Esophagus squamous epithelium (tissue), 4 donors: ENCODE data around the gene LPP.

Experiments
- CTCF ChIP-seq, 6 experiments: fragments of 450-650 bp in 4 of 6; fragments of 200-600 bp in 2 of 6; sonication (generic) in 2 of 6; IDR thresholded peaks; one replicate each; pipeline ENCODE4 v1.5.1; 2016 to 2019; ENCODE audit warnings: antibody characterized with exemption in 6 of 6, mild to moderate bottlenecking in 4 of 6, moderate library complexity in 4 of 6
- POLR2A ChIP-seq, 4 donors: fragments of 450-650 bp; IDR thresholded peaks; one replicate each; pipeline ENCODE4 v1.6.1; 2017; ENCODE audit warnings: antibody characterized with exemption in 4 of 4, mild to moderate bottlenecking in 4 of 4, moderate library complexity in 3 of 4

DNA sequence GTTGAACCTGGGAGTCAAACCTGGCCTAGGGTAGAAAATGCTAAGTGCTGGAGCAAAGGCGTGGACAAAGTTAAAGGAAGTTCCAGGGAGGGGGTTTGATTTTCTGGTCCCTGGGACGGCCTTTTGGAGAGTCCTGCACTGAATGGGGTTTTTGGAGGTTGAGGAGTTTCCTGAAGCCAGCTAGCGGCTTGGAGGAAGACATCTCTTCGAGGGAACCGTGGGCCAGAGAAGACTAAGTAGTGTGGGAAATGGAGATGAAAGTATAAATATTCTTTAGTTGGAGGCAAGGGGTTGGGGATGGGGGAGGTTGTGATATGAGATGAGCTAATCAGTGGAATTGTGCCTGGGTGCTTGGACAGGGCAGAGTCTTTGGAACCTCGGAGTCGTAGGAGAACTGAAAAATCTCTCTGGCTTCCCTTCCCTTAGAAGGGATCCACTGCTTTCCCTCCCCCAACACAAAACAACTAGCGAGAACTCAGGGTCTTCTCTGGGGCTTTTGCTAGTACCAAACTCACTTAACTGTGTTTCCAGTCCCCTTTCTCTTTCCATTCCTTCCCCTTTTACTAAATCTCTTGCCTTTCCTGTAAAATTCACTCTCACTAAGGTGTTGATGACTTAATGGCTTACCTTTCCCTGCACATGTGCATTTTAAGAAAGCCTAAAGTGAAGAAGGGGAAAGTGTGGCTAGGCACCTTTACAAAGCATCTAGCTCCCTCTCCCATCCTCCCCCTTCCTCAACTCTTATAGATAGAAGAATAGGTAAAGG lies 1.0 kb downstream of the LPP start:
- TF ChIP-seq POLR2A (IDR thresholded peaks at IDR 0.05) (no peak), CTCF (IDR thresholded peaks at IDR 0.05) (no peak)
